ENCODE measurements around the gene BACH2. TPM values are rescaled to one million over a fixed set of nuclear protein-coding genes. Genes with fewer than 3 reads are reported as not detected.
"Not testable (repeated sequence)": the region's sequence is repeated elsewhere in the genome, so short reads cannot be mapped to it uniquely, and the experiment has no call there.

BACH2 gene
- total RNA-seq, 2 donors from 2014 or later = 5.2 to 5.7 TPM

GRCh38 chr6:89921197-89921596 is 375.4 kb downstream of the BACH2 start:
- Histone ChIP-seq H3K4me1 (replicated peaks) (no peaks in the 10 kb centered on the region), H3K27ac (no peak overlapping the region), H3K9me3 (no peaks in the 10 kb centered on the region), H3K4me3 (no peak overlapping the region), H3K27me3 (replicated peaks; ENCODE audit: insufficient read depth) (no peaks in the 10 kb centered on the region), H3K36me3 (no peaks in the 10 kb centered on the region)
- WGBS = 79% methylated on average over 6 of the region's 6 CpGs
- intact Hi-C loops (cut with DNase I) = no loop called here
- no peak for TF ChIP-seq POLR2A (IDR thresholded peaks at IDR 0.05)
- TF ChIP-seq CTCF (IDR thresholded peaks at IDR 0.05) = no peak
- no peak for TF ChIP-seq POLR2AphosphoS5 (IDR thresholded peaks at IDR 0.05)
- no peak for DNase-seq (ENCODE audit: low spot score)

GRCh38 chr6:89917801-89918366 is 378.8 kb downstream of the BACH2 start:
- 36% methylated on average over 3 of the region's 3 CpGs for WGBS
- Histone ChIP-seq H3K4me3 (no peak overlapping the region), H3K9me3 (no peaks in the 10 kb centered on the region), H3K27me3 (replicated peaks; ENCODE audit: insufficient read depth) (no peaks in the 10 kb centered on the region), H3K36me3 (no peaks in the 10 kb centered on the region), H3K4me1 (replicated peaks) (no peaks in the 10 kb centered on the region), H3K27ac (no peak overlapping the region)
- TF ChIP-seq POLR2A (IDR thresholded peaks at IDR 0.05) = no peak
- no peak for TF ChIP-seq POLR2AphosphoS5 (IDR thresholded peaks at IDR 0.05)
- TF ChIP-seq CTCF (IDR thresholded peaks at IDR 0.05) = no peak
- intact Hi-C loops (cut with DNase I) = no loop called here
- DNase-seq (ENCODE audit: low spot score) = no peak

GRCh38 chr6:89917216-89917615 is 379.4 kb downstream of the BACH2 start:
- intact Hi-C loops (cut with DNase I) = no loop called here
- WGBS = 94% methylated on average over 4 of the region's 4 CpGs
- TF ChIP-seq POLR2A (IDR thresholded peaks at IDR 0.05) = no peak
- no peak for TF ChIP-seq POLR2AphosphoS5 (IDR thresholded peaks at IDR 0.05)
- no peak for TF ChIP-seq CTCF (IDR thresholded peaks at IDR 0.05)

GRCh38 chr6:89916136-89916920 is 380.3 kb downstream of the BACH2 start:
- DNase-seq (ENCODE audit: low spot score) = no peak
- no peak for TF ChIP-seq POLR2AphosphoS5 (IDR thresholded peaks at IDR 0.05)
- no peak for TF ChIP-seq CTCF (IDR thresholded peaks at IDR 0.05)
- no peak for TF ChIP-seq POLR2A (IDR thresholded peaks at IDR 0.05)
- no peaks in the 10 kb centered on the region for H3K36me3 ChIP-seq
- no peaks in the 10 kb centered on the region for H3K9me3 ChIP-seq
- no peak overlapping the region for H3K27ac ChIP-seq
- no peaks in the 10 kb centered on the region for H3K27me3 ChIP-seq (replicated peaks; ENCODE audit: insufficient read depth)
- WGBS = 96% methylated on average over 3 of the region's 3 CpGs
- H3K4me1 ChIP-seq (replicated peaks) = no peaks in the 10 kb centered on the region
- intact Hi-C loops (cut with DNase I) = no loop called here
- H3K4me3 ChIP-seq = no peak overlapping the region

More at GRCh38 chr6:89917216-89917615, 379.4 kb downstream of the BACH2 start:
- DNase-seq (ENCODE audit: low spot score) = no peak
- H3K27me3 ChIP-seq (replicated peaks; ENCODE audit: insufficient read depth) = no peaks in the 10 kb centered on the region
- no peaks in the 10 kb centered on the region for H3K9me3 ChIP-seq
- no peaks in the 10 kb centered on the region for H3K36me3 ChIP-seq
- H3K4me3 ChIP-seq = no peak overlapping the region
- no peaks in the 10 kb centered on the region for H3K4me1 ChIP-seq (replicated peaks)
- no peak overlapping the region for H3K27ac ChIP-seq

GRCh38 chr6:89910902-89911240 is 385.8 kb downstream of the BACH2 start:
- H3K4me3 ChIP-seq = no peak overlapping the region
- DNase-seq (ENCODE audit: low spot score) = no peak
- no peaks in the 10 kb centered on the region for H3K27me3 ChIP-seq (replicated peaks; ENCODE audit: insufficient read depth)
- no peaks in the 10 kb centered on the region for H3K9me3 ChIP-seq
- WGBS = 60% methylated on average over 1 of the region's 1 CpG
- TF ChIP-seq POLR2A (IDR thresholded peaks at IDR 0.05) = no peak
- no peak for TF ChIP-seq CTCF (IDR thresholded peaks at IDR 0.05)
- H3K27ac ChIP-seq = no peak overlapping the region
- intact Hi-C loops (cut with DNase I) = no loop called here
- H3K4me1 ChIP-seq (replicated peaks) = no peaks in the 10 kb centered on the region
- H3K36me3 ChIP-seq = no peaks in the 10 kb centered on the region

GRCh38 chr6:89910001-89910901 is 386.4 kb downstream of the BACH2 start:
- H3K4me1 ChIP-seq (replicated peaks); DNase-seq (ENCODE audit: low spot score); H3K36me3 ChIP-seq; H3K9me3 ChIP-seq; H3K27me3 ChIP-seq (replicated peaks; ENCODE audit: insufficient read depth); intact Hi-C loops (cut with DNase I); H3K27ac ChIP-seq; H3K4me3 ChIP-seq: not testable (repeated sequence)
- 63% methylated on average over 10 of the region's 10 CpGs for WGBS
